ENCODE results near the gene DNAAF8. TPM values are rescaled to one million over a fixed set of nuclear protein-coding genes. Genes with fewer than 3 reads are reported as not detected.

Gene DNAAF8
- total RNA-seq, 4 donors from 2014 or later: not detected

GRCh38 chr16:4790261-4790660 is 55.9 kb downstream of the DNAAF8 start:
- TF ChIP-seq CTCF (IDR thresholded peaks at IDR 0.05) (no peak), POLR2A (IDR thresholded peaks at IDR 0.05) (no peak)
- Histone ChIP-seq H3K4me3 (no peak overlapping the region), H3K36me3 (no peaks in the 10 kb centered on the region), H3K27me3 (no peaks in the 10 kb centered on the region), H3K4me1 (peaks cover 0 to 5% (median 0%) of the 10 kb centered on the region in 4 donors), H3K27ac (no peak overlapping the region), H3K9me3 (no peaks in the 10 kb centered on the region)
- DNase-seq: no peak

- Histone ChIP-seq H3K4me3 (no peak overlapping the region), H3K36me3 (no peaks in the 10 kb centered on the region), H3K27ac (no peak overlapping the region), H3K9me3 (no peaks in the 10 kb centered on the region), H3K4me1 (peaks cover 0 to 5% (median 0%) of the 10 kb centered on the region in 4 donors), H3K27me3 (no peaks in the 10 kb centered on the region)
- DNase-seq: no peak
- TF ChIP-seq CTCF (IDR thresholded peaks at IDR 0.05) (no peak), POLR2A (IDR thresholded peaks at IDR 0.05) (no peak)
Measured at GRCh38 chr16:4790871-4791270, 56.5 kb downstream of the DNAAF8 start.

GRCh38 chr16:4792951-4793513 is 58.7 kb downstream of the DNAAF8 start:
- Histone ChIP-seq H3K4me1 (peaks cover 0 to 5% (median 0%) of the 10 kb centered on the region in 4 donors), H3K27ac (no peak overlapping the region), H3K27me3 (no peaks in the 10 kb centered on the region), H3K9me3 (no peaks in the 10 kb centered on the region), H3K36me3 (peaks cover 0 to 8% (median 0%) of the 10 kb centered on the region in 3 donors), H3K4me3 (no peak overlapping the region)
- TF ChIP-seq CTCF (IDR thresholded peaks at IDR 0.05) (no peak), POLR2A (IDR thresholded peaks at IDR 0.05) (no peak)
- no peak for DNase-seq

- Histone ChIP-seq H3K27ac (peak within 1 kb of the TSS in 3 of 4 donors; percentile 73 to 81 (median 74)), H3K4me1 (peaks cover 0 to 8% (median 0%) of the 10 kb centered on the region in 4 donors), H3K27me3 (no peaks in the 10 kb centered on the region), H3K4me3 (peak within 1 kb of the TSS in 3 of 4 donors; percentile 37 to 69 (median 57)), H3K36me3 (peaks cover 0 to 25% (median 0%) of the 10 kb centered on the region in 3 donors), H3K9me3 (no peaks in the 10 kb centered on the region)
- TF ChIP-seq POLR2A (IDR thresholded peaks at IDR 0.05) (peak in 1 of 2 donors; percentile 40), CTCF (IDR thresholded peaks at IDR 0.05) (no peak)
- peak in 2 of 3 donors; percentile 82 to 87 for DNase-seq
Measured at GRCh38 chr16:4795181-4795827, 61.0 kb downstream of the DNAAF8 start, which contains the start of gene SMIM22. Gene SMIM22 (plus strand): TSS chr16:4795369. CDS start chr16:4795735, 366 bp downstream.

GRCh38 chr16:4795828-4796572 is 61.7 kb downstream of the DNAAF8 start:
- DNase-seq: no peak
- Histone ChIP-seq H3K27me3 (no peaks in the 10 kb centered on the region), H3K9me3 (no peaks in the 10 kb centered on the region), H3K4me3 (peak overlapping the region in 3 of 4 donors; percentile 37 to 69 (median 57)), H3K27ac (peak overlapping the region in 3 of 4 donors; percentile 73 to 81 (median 74)), H3K4me1 (peaks cover 0 to 15% (median under 1%) of the 10 kb centered on the region in 4 donors), H3K36me3 (peaks cover 0 to 25% (median 0%) of the 10 kb centered on the region in 3 donors)
- TF ChIP-seq CTCF (IDR thresholded peaks at IDR 0.05) (no peak), POLR2A (IDR thresholded peaks at IDR 0.05) (no peak)
